Endothelial cell (in vitro differentiated cells): ENCODE results near the gene SNX1. TPM values are rescaled to one million over a fixed set of nuclear protein-coding genes. Genes with fewer than 3 reads are reported as not detected.

ENCODE experiments used
- DNase-seq: peaks from one replicate; pipeline ENCODE4 v3.0.0; 2021; ENCODE audit warnings: low spot score
- H3K27ac Mint-ChIP-seq: one replicate; pipeline ENCODE4 v1.8.0; 2021; ENCODE audit warnings: mixed read lengths, inconsistent platforms; ENCODE audit not compliant: unreplicated experiment
- H3K27me3 Mint-ChIP-seq: one replicate; pipeline ENCODE4 v1.8.0; 2021; ENCODE audit warnings: mild to moderate bottlenecking, moderate library complexity, mixed read lengths, inconsistent platforms; ENCODE audit not compliant: unreplicated experiment
- H3K36me3 Mint-ChIP-seq: one replicate; pipeline ENCODE4 v1.8.0; 2021; ENCODE audit warnings: mild to moderate bottlenecking, low read depth, mixed read lengths, inconsistent platforms; ENCODE audit not compliant: unreplicated experiment
- H3K4me1 Mint-ChIP-seq: one replicate; pipeline ENCODE4 v1.8.0; 2021; ENCODE audit warnings: mild to moderate bottlenecking, mixed read lengths, inconsistent platforms; ENCODE audit not compliant: unreplicated experiment
- H3K4me3 Mint-ChIP-seq: one replicate; pipeline ENCODE4 v1.8.0; 2021; ENCODE audit warnings: mild to moderate bottlenecking, mixed read lengths, inconsistent platforms; ENCODE audit not compliant: unreplicated experiment
- H3K9me3 Mint-ChIP-seq: one replicate; pipeline ENCODE4 v1.8.0; 2021; ENCODE audit warnings: mixed read lengths, inconsistent platforms; ENCODE audit not compliant: unreplicated experiment
- total RNA-seq: library from RNA; stranded (reverse); fragmentation: NEBNext Ultra II Directional; extraction: Animal tissue kit (Norgen Biotek cat#: 25700); gene quantifications from one replicate; pipeline ENCODE4 v1.2.1, GENCODE V29; 2021; ENCODE audit not compliant: unreplicated experiment
- TF ChIP-seq, protein P1 (sequence below): fragments of 200-600 bp; sonication (generic); IDR thresholded peaks from one replicate; pipeline ENCODE4 v1.5.0; 2021; ENCODE audit warnings: antibody characterized with exemption; ENCODE audit not compliant: unreplicated experiment

Gene SNX1
- total RNA-seq, 1 donor from 2014 or later, result 128 TPM

DNA sequence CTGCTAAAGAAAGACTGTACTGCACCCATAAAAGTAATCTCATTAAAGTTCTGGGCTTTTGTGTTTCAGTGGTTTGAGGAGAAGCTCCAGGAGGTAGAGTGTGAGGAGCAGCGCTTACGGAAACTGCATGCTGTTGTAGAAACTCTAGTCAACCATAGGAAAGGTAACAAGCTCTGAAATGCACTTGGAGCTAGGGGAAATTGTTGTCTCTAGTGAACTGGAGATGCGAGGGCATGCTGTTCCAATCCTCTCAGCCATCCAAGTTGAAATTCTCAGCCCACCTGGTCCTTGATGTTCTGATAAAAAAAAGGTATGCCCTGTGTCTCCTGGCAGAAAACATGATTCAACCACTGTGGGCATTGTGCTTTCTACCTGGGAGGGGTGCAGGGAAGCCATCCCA, 34.4 kb downstream of the SNX1 start:
- Mint-ChIP-seq H3K27me3 (peaks cover 5% of the 10 kb centered on the region), H3K9me3 (no peaks in the 10 kb centered on the region), H3K4me3 (peak overlapping the region; percentile 9), H3K36me3 (peaks cover 56% of the 10 kb centered on the region), H3K4me1 (peaks cover 7% of the 10 kb centered on the region), H3K27ac (no peak overlapping the region)
- no peak for DNase-seq
- TF ChIP-seq, protein P1, sequence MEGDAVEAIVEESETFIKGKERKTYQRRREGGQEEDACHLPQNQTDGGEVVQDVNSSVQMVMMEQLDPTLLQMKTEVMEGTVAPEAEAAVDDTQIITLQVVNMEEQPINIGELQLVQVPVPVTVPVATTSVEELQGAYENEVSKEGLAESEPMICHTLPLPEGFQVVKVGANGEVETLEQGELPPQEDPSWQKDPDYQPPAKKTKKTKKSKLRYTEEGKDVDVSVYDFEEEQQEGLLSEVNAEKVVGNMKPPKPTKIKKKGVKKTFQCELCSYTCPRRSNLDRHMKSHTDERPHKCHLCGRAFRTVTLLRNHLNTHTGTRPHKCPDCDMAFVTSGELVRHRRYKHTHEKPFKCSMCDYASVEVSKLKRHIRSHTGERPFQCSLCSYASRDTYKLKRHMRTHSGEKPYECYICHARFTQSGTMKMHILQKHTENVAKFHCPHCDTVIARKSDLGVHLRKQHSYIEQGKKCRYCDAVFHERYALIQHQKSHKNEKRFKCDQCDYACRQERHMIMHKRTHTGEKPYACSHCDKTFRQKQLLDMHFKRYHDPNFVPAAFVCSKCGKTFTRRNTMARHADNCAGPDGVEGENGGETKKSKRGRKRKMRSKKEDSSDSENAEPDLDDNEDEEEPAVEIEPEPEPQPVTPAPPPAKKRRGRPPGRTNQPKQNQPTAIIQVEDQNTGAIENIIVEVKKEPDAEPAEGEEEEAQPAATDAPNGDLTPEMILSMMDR, result no peak

DNA sequence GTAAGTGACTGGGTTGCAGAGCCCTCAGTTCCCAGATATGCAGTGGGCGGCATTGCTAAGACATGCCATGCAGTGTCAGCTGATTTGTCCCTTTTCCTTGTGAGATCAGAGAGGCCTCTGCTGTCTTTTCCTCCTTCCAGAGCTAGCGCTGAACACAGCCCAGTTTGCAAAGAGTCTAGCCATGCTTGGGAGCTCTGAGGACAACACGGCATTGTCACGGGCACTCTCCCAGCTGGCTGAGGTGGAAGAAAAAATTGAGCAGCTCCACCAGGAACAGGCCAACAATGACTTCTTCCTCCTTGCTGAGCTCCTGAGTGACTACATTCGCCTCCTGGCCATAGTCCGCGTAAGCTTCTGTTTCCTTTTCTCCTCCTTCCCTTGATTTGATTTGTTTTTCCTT, 35.8 kb downstream of the SNX1 start:
- Mint-ChIP-seq H3K4me1 (peaks cover 7% of the 10 kb centered on the region), H3K27ac (no peak overlapping the region), H3K36me3 (peaks cover 52% of the 10 kb centered on the region), H3K9me3 (no peaks in the 10 kb centered on the region), H3K4me3 (peak overlapping the region; percentile 52), H3K27me3 (peaks cover 6% of the 10 kb centered on the region)
- TF ChIP-seq, protein P1, result no peak
- no peak for DNase-seq

DNA sequence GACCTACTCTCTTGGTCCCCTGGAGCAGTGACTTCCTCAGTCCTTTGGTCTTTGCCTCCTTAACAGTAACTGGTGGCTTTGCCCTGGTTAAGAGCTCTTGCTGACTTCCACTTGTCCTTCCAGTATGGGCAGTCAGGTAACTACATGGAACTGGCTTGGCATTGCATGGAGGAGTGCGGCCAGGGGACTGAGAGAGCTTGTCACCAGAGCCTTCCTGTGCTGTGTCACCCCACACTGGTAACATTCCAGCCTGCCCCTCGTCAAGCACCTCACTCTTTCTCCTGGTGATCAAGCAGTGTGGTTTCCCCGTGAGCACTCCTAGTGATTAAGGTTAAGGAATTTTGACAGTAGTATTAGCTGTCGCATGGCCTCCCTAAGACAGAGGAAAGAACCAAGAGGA, 36.4 kb downstream of the SNX1 start:
- TF ChIP-seq, protein P1, result no peak
- DNase-seq, result no peak
- H3K27me3 Mint-ChIP-seq, result peaks cover 6% of the 10 kb centered on the region
- H3K4me3 Mint-ChIP-seq, result no peak overlapping the region
- no peak overlapping the region for H3K27ac Mint-ChIP-seq
- H3K9me3 Mint-ChIP-seq, result no peaks in the 10 kb centered on the region
- H3K36me3 Mint-ChIP-seq, result peaks cover 59% of the 10 kb centered on the region
- H3K4me1 Mint-ChIP-seq, result peaks cover 7% of the 10 kb centered on the region

DNA sequence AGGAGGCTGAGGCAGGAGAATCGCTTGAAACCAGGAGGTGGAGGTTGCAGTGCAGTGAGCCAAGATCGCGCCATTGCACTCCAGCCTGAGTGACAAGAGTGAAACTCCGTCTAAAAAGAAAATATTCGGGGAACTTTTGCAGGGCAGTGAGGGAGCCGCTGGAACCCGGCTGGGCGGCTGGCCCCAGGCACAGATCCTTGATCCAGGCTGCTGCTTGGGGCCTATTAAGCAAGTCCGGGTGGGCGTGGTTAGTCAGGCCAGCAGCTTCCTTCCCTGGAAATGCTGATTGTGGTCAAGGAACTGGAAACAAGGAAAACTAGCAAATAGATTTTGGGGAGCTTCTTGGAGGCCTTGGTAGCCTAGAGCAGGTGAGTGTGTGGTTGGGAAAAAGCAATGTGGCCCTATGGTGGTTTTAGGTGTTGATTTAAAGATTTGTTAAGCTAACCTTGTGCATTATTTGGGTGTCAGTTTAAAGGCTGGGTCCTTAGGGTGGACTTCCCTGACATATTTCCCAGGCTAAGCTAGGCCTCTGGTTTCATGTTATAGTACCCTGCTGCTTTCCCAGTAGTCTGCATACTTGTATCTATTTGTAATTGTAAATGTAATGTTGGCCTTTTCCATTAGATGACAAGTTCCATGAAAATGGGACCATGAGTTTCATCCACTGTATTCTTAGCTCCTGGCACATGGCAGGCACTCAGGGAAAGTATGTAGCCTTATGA, 38.0 kb downstream of the SNX1 start:
- H3K27ac Mint-ChIP-seq, result no peak overlapping the region
- H3K36me3 Mint-ChIP-seq, result peaks cover 62% of the 10 kb centered on the region
- no peak overlapping the region for H3K4me3 Mint-ChIP-seq
- DNase-seq, result no peak
- H3K27me3 Mint-ChIP-seq, result peaks cover 6% of the 10 kb centered on the region
- peaks cover 7% of the 10 kb centered on the region for H3K4me1 Mint-ChIP-seq
- no peaks in the 10 kb centered on the region for H3K9me3 Mint-ChIP-seq
- TF ChIP-seq, protein P1, result no peak

DNA sequence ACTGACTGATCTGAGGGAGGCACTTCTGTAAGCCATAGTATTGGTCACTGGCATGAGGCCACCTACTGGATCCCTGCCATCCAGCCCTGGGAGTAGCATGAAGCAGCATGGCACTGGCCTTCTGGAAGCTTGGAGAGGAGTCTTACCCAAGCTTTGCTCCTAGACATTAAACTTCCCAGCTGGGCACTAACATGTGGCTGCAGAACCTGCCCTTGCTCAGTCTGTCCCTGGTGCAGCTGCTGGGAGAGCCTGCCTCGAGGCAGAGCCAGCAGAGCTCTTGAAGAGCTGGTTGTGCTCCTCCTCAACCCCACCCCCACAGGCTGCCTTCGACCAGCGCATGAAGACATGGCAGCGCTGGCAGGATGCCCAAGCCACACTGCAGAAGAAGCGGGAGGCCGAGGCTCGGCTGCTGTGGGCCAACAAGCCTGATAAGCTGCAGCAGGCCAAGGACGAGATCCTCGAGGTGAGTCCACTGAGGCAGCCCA, 38.6 kb downstream of the SNX1 start:
- no peak for DNase-seq
- Mint-ChIP-seq H3K4me3 (no peak overlapping the region), H3K9me3 (no peaks in the 10 kb centered on the region), H3K27ac (no peak overlapping the region), H3K36me3 (peaks cover 62% of the 10 kb centered on the region), H3K27me3 (peaks cover 6% of the 10 kb centered on the region), H3K4me1 (peaks cover 7% of the 10 kb centered on the region)
- TF ChIP-seq, protein P1, result no peak
